A549 (cell line): ENCODE measurements around the gene ZNF534.

Experiments
- BHLHE40 ChIP-seq: IDR thresholded peaks from 2 replicates; pipeline ENCODE4 v1.6.1; 2012; ENCODE audit warnings: low read depth, low read length, inconsistent platforms
- CBX2 ChIP-seq: fragments of 200-600 bp; sonication (generic); IDR thresholded peaks from 2 replicates; pipeline ENCODE4 v1.6.1; 2016; ENCODE audit warnings: low read depth, mild to moderate bottlenecking, borderline replicate concordance
- EP300 ChIP-seq, 2 experiments: fragments of >200 bp; sonication (Bioruptor Twin); formaldehyde crosslinking; IDR thresholded peaks; 2 replicates in 1 of 2; 3 replicates in 1 of 2; pipeline ENCODE4 v1.6.1; 2016 to 2017
- JUNB ChIP-seq: fragments of >200 bp; sonication (Bioruptor Twin); formaldehyde crosslinking; IDR thresholded peaks from 2 replicates; pipeline ENCODE4 v1.6.1; 2016
- POLR2A ChIP-seq: IDR thresholded peaks from 2 replicates; pipeline ENCODE4 v1.6.1; 2012; ENCODE audit warnings: mild to moderate bottlenecking, low read length
- RFX5 ChIP-seq: fragments of 450-650 bp; IDR thresholded peaks from 2 replicates; pipeline ENCODE4 v1.7.1; 2014; ENCODE audit warnings: antibody characterized with exemption, mild to moderate bottlenecking, moderate library complexity
- SMC3 ChIP-seq: fragments of >200 bp; sonication (Bioruptor Twin); formaldehyde crosslinking; IDR thresholded peaks from 3 replicates; pipeline ENCODE4 v1.6.1; 2018; ENCODE audit warnings: inconsistent platforms
- TP53 ChIP-seq: fragments of 250-450 bp; sonication (Bioruptor Pico); IDR thresholded peaks from 2 replicates; pipeline ENCODE4 v1.5.0; 2021; ENCODE audit warnings: mild to moderate bottlenecking, moderate library complexity
- TF ChIP-seq, protein P1 (sequence below): fragments of >200 bp; sonication (Bioruptor Twin); formaldehyde crosslinking; IDR thresholded peaks from 3 replicates; pipeline ENCODE4 v1.5.1; 2016
- TF ChIP-seq, protein P2 (sequence below): fragments of 450-650 bp; IDR thresholded peaks from 2 replicates; pipeline ENCODE4 v1.6.1; 2014; ENCODE audit warnings: antibody characterized with exemption
- TF ChIP-seq, protein P3 (sequence below): IDR thresholded peaks from 2 replicates; pipeline ENCODE4 v1.6.1; 2012
- TF ChIP-seq, protein P4 (sequence below): IDR thresholded peaks from 2 replicates; pipeline ENCODE4 v1.6.1; 2012; ENCODE audit warnings: low read depth, borderline replicate concordance

DNA sequence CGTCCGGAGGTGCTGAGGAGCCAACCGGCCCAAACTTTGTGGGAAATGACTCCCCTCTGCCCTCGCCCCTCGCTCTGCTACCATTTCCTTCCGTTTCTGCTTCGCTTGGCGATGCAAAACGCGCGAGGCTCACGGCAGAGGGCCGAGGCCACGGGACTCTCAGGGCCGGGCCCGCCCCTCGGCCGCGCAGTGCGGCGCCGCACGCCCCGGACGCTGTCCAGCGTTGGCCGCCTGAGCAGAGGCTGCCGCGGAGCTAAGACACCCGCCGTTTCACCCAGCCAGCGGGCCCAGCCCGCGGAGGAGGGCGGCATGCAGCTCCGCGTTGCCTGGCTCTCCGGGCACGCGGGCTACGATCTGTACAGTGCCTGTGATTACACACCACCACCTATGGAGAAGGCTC, 22.3 kb downstream of the ZNF534 start:
- TF ChIP-seq BHLHE40 (no peak), SMC3 (no peak), TP53 (no peak), EP300 (IDR thresholded peaks at IDR 0.05) (no peak), RFX5 (no peak), CBX2 (no peak), JUNB (no peak), POLR2A (no peak)
- TF ChIP-seq, protein P1, sequence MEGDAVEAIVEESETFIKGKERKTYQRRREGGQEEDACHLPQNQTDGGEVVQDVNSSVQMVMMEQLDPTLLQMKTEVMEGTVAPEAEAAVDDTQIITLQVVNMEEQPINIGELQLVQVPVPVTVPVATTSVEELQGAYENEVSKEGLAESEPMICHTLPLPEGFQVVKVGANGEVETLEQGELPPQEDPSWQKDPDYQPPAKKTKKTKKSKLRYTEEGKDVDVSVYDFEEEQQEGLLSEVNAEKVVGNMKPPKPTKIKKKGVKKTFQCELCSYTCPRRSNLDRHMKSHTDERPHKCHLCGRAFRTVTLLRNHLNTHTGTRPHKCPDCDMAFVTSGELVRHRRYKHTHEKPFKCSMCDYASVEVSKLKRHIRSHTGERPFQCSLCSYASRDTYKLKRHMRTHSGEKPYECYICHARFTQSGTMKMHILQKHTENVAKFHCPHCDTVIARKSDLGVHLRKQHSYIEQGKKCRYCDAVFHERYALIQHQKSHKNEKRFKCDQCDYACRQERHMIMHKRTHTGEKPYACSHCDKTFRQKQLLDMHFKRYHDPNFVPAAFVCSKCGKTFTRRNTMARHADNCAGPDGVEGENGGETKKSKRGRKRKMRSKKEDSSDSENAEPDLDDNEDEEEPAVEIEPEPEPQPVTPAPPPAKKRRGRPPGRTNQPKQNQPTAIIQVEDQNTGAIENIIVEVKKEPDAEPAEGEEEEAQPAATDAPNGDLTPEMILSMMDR = no peak
- TF ChIP-seq, protein P2, sequence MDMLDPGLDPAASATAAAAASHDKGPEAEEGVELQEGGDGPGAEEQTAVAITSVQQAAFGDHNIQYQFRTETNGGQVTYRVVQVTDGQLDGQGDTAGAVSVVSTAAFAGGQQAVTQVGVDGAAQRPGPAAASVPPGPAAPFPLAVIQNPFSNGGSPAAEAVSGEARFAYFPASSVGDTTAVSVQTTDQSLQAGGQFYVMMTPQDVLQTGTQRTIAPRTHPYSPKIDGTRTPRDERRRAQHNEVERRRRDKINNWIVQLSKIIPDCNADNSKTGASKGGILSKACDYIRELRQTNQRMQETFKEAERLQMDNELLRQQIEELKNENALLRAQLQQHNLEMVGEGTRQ = no peak
- TF ChIP-seq, protein P3, sequence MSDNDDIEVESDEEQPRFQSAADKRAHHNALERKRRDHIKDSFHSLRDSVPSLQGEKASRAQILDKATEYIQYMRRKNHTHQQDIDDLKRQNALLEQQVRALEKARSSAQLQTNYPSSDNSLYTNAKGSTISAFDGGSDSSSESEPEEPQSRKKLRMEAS = no peak
- TF ChIP-seq, protein P4, sequence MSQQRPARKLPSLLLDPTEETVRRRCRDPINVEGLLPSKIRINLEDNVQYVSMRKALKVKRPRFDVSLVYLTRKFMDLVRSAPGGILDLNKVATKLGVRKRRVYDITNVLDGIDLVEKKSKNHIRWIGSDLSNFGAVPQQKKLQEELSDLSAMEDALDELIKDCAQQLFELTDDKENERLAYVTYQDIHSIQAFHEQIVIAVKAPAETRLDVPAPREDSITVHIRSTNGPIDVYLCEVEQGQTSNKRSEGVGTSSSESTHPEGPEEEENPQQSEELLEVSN = no peak
